H1 (cell line): Measurements from ENCODE around the gene SCAPER. TPM values are rescaled to one million over a fixed set of nuclear protein-coding genes. Genes with fewer than 3 reads are reported as not detected.

Experiments
- CTCF ChIA-PET: fragments of 300-600 bp; sonication (Branson Sonifier 250); formaldehyde crosslinking; loops from one replicate; lab custom pipeline; 2021; ENCODE audit not compliant: partially characterized antibody; lab: Charles Lee
- POLR2A ChIA-PET: fragments of 300-600 bp; sonication (Branson Sonifier 250); formaldehyde crosslinking; loops from one replicate; lab custom pipeline; 2021; ENCODE audit warnings: inconsistent platforms; ENCODE audit not compliant: partially characterized antibody; lab: Charles Lee
- DNase-seq, 2 experiments: peaks; one replicate each; pipeline versions ENCODE4 v3.0.0 to v3.0.0-alpha.2; 2010 to 2022; ENCODE audit warnings: low spot score in 2 of 2, low read depth in 1 of 2, mixed read lengths in 1 of 2
- FAIRE-seq: peaks from 2 replicates; lab custom pipeline; 2011; peaks lifted over from hg19 to GRCh38; lab: Jason Lieb, UNC
- H2AFZ ChIP-seq: 2 replicates; pipeline ENCODE4 v1.8.1; 2012; ENCODE audit warnings: low read length, inconsistent platforms
- H2AK5ac ChIP-seq: 2 replicates; pipeline ENCODE4 v1.6.1; 2013; ENCODE audit warnings: low read depth, low read length
- H2BK120ac ChIP-seq: replicated peaks from 2 replicates; pipeline ENCODE3; 2013; ENCODE audit warnings: low read depth, low read length, inconsistent platforms
- H2BK12ac ChIP-seq: 2 replicates; pipeline ENCODE4 v1.6.1; 2013; ENCODE audit warnings: low read depth, low read length
- H2BK15ac ChIP-seq: 2 replicates; pipeline ENCODE4 v1.6.1; 2013; ENCODE audit warnings: low read length
- H2BK20ac ChIP-seq: 2 replicates; pipeline ENCODE4 v1.6.1; 2013; ENCODE audit warnings: low read length
- H2BK5ac ChIP-seq: 2 replicates; pipeline ENCODE4 v1.6.1; 2013; ENCODE audit warnings: low read depth, low read length
- H3K14ac ChIP-seq: 2 replicates; pipeline ENCODE4 v1.6.1; 2013; ENCODE audit warnings: inconsistent platforms; ENCODE audit not compliant: insufficient read length
- H3K18ac ChIP-seq: 2 replicates; pipeline ENCODE4 v1.6.1; 2013; ENCODE audit warnings: low read length; ENCODE audit errors: extremely low read depth
- H3K23ac ChIP-seq: 2 replicates; pipeline ENCODE4 v1.6.1; 2013; ENCODE audit warnings: inconsistent platforms; ENCODE audit not compliant: insufficient read length
- H3K23me2 ChIP-seq: 2 replicates; pipeline ENCODE4 v1.6.1; 2013; ENCODE audit warnings: low read depth, low read length
- H3K27ac ChIP-seq: 2 replicates; pipeline ENCODE4 v1.6.1; 2011; ENCODE audit warnings: low read depth, low read length, inconsistent platforms
- H3K27me3 ChIP-seq, 4 experiments: replicated peaks in 1 of 4; 1 replicate in 1 of 4; 2 replicates in 3 of 4; pipeline versions ENCODE4 v1.6.1 to v1.8.1; 2011 to 2013; ENCODE audit warnings: low read length in 3 of 4, mild to moderate bottlenecking in 3 of 4, inconsistent platforms in 2 of 4, mixed read lengths in 2 of 4, moderate library complexity in 1 of 4; ENCODE audit not compliant: control insufficient read depth in 3 of 4, insufficient read depth in 3 of 4; ENCODE audit errors: extremely low read depth in 1 of 4
- H3K36me3 ChIP-seq, 4 experiments: 2 replicates each; pipeline versions ENCODE4 v1.6.1 to v1.8.1; 2011 to 2013; ENCODE audit warnings: mild to moderate bottlenecking in 4 of 4, low read length in 3 of 4, moderate library complexity in 2 of 4, control low read depth in 1 of 4, inconsistent platforms in 1 of 4; ENCODE audit not compliant: insufficient read depth in 4 of 4, control insufficient read depth in 2 of 4
- H3K4ac ChIP-seq: replicated peaks from 2 replicates; pipeline ENCODE3; 2013; ENCODE audit warnings: low read length, low read depth, mixed read lengths, inconsistent platforms; ENCODE audit not compliant: insufficient read length
- H3K4me1 ChIP-seq, 4 experiments: replicated peaks in 1 of 4; 1 replicate in 1 of 4; 2 replicates in 3 of 4; pipeline versions ENCODE4 v1.6.1 to v1.8.1; 2011 to 2013; ENCODE audit warnings: low read length in 3 of 4, inconsistent platforms in 2 of 4, mixed read lengths in 1 of 4; ENCODE audit not compliant: insufficient read depth in 4 of 4, control insufficient read depth in 3 of 4
- H3K4me2 ChIP-seq, 2 experiments: 2 replicates each; pipeline versions ENCODE4 v1.6.1 to v1.8.1; 2011 to 2013; ENCODE audit warnings: low read depth in 2 of 2, low read length in 2 of 2, control low read depth in 1 of 2, inconsistent platforms in 1 of 2, mild to moderate bottlenecking in 1 of 2; ENCODE audit not compliant: insufficient read depth in 1 of 2
- H3K4me3 ChIP-seq, 4 experiments: fragments of 200-600, 300-600 bp in 1 of 4; sonication (generic), shearing (Covaris generic), sonication (Bioruptor Twin) in 1 of 4; 2 replicates each; pipeline versions ENCODE4 v1.5.1 to v1.8.1; 2011 to 2016; ENCODE audit warnings: low read length in 4 of 4, low read depth in 3 of 4, control low read depth in 2 of 4, inconsistent platforms in 2 of 4, mild to moderate bottlenecking in 2 of 4, mixed read lengths in 1 of 4, moderate library complexity in 1 of 4; ENCODE audit not compliant: insufficient read depth in 2 of 4; ENCODE audit errors: extremely low read depth in 1 of 4
- H3K56ac ChIP-seq: replicated peaks from 2 replicates; pipeline ENCODE3; 2013; ENCODE audit warnings: low read depth, mild to moderate bottlenecking, mixed read lengths, low read length, inconsistent platforms; ENCODE audit not compliant: insufficient read length
- H3K79me1 ChIP-seq: 2 replicates; pipeline ENCODE4 v1.6.1; 2013; ENCODE audit warnings: low read depth, low read length, control low read depth
- H3K79me2 ChIP-seq, 2 experiments: 2 replicates each; pipeline versions ENCODE4 v1.6.1 to v1.8.1; 2012 to 2013; ENCODE audit warnings: low read length in 2 of 2, mild to moderate bottlenecking in 2 of 2, inconsistent platforms in 1 of 2; ENCODE audit not compliant: insufficient read depth in 2 of 2, control insufficient read depth in 1 of 2
- H3K9ac ChIP-seq, 4 experiments: replicated peaks in 1 of 4; 1 replicate in 1 of 4; 2 replicates in 3 of 4; pipeline versions ENCODE4 v1.6.1 to v1.8.1; 2011 to 2013; ENCODE audit warnings: low read depth in 3 of 4, low read length in 3 of 4, control low read depth in 2 of 4, mild to moderate bottlenecking in 2 of 4, moderate library complexity in 2 of 4, inconsistent platforms in 1 of 4; ENCODE audit errors: extremely low read depth in 1 of 4
- H3K9me3 ChIP-seq, 2 experiments: 2 replicates each; pipeline versions ENCODE4 v1.6.1 to v1.8.1; 2012 to 2013; ENCODE audit warnings: mild to moderate bottlenecking in 2 of 2, moderate library complexity in 2 of 2, control low read depth in 1 of 2, inconsistent platforms in 1 of 2, low read depth in 1 of 2, low read length in 1 of 2, mixed read lengths in 1 of 2; ENCODE audit not compliant: insufficient read depth in 2 of 2
- H4K20me1 ChIP-seq, 2 experiments: replicated peaks in 1 of 2; 2 replicates each; pipeline versions ENCODE3 to v1.8.1; 2011 to 2013; ENCODE audit warnings: inconsistent platforms in 2 of 2, low read length in 2 of 2, mild to moderate bottlenecking in 1 of 2; ENCODE audit not compliant: insufficient read depth in 2 of 2, control insufficient read depth in 1 of 2
- H4K5ac ChIP-seq: 2 replicates; pipeline ENCODE4 v1.6.1; 2013; ENCODE audit warnings: low read length, low read depth, mixed read lengths, inconsistent platforms; ENCODE audit not compliant: insufficient read length
- H4K8ac ChIP-seq: 2 replicates; pipeline ENCODE4 v1.8.0; 2013; ENCODE audit warnings: mild to moderate bottlenecking, moderate library complexity, low read length, inconsistent platforms; ENCODE audit not compliant: insufficient read depth; ENCODE audit errors: extremely low read depth
- H4K91ac ChIP-seq: replicated peaks from 2 replicates; pipeline ENCODE3; 2013; ENCODE audit warnings: low read length, mixed read lengths, inconsistent platforms; ENCODE audit not compliant: insufficient read length
- ASH2L ChIP-seq: fragments of 200-600, 300-600 bp; sonication (generic); IDR thresholded peaks from one replicate; pipeline ENCODE4 v1.7.1; 2017; ENCODE audit warnings: low read length
- CHD2 ChIP-seq: IDR thresholded peaks from 2 replicates; pipeline ENCODE4 v1.6.1; 2012; ENCODE audit warnings: low read length, improper control_type of control experiment
- EZH2 ChIP-seq: fragments of 200-600 bp; sonication (generic); IDR thresholded peaks from 2 replicates; pipeline ENCODE4 v1.7.1; 2012; ENCODE audit warnings: low read depth, mild to moderate bottlenecking, moderate library complexity, low read length, inconsistent platforms; ENCODE audit not compliant: severe bottlenecking
- MAFK ChIP-seq: IDR thresholded peaks from 2 replicates; pipeline ENCODE4 v1.6.1; 2012; ENCODE audit warnings: low read depth, mild to moderate bottlenecking, improper control_type of control experiment, low read length
- NANOG ChIP-seq: IDR thresholded peaks from 2 replicates; pipeline ENCODE4 v1.6.1; 2011; ENCODE audit warnings: low read length, low read depth, mild to moderate bottlenecking, inconsistent platforms; ENCODE audit not compliant: insufficient read depth, poor library complexity, severe bottlenecking
- PHF8 ChIP-seq: fragments of 200-600 bp; sonication (generic); conservative IDR thresholded peaks from 2 replicates; pipeline ENCODE4 v1.7.1; 2012; ENCODE audit warnings: low read depth, mild to moderate bottlenecking, inconsistent platforms, low read length, moderate library complexity
- POLR2A ChIP-seq, 2 experiments: IDR thresholded peaks; 1 replicate in 1 of 2; 2 replicates in 1 of 2; pipeline ENCODE4 v1.6.1; 2011; ENCODE audit warnings: low read depth in 2 of 2, low read length in 2 of 2, mild to moderate bottlenecking in 2 of 2; ENCODE audit errors: control extremely low read depth in 1 of 2
- RNF2 ChIP-seq: fragments of 200-900, 300-1000 bp; sonication (generic); IDR thresholded peaks from 2 replicates; pipeline ENCODE4 v1.7.1; 2016; ENCODE audit warnings: borderline replicate concordance, low read depth, mild to moderate bottlenecking, antibody characterized with exemption, low read length; ENCODE audit not compliant: poor library complexity, severe bottlenecking; ENCODE audit errors: missing control alignments
- SP2 ChIP-seq: IDR thresholded peaks from 2 replicates; pipeline ENCODE4 v1.6.1; 2012; ENCODE audit warnings: mild to moderate bottlenecking, low read length, inconsistent platforms
- SP4 ChIP-seq: IDR thresholded peaks from 2 replicates; pipeline ENCODE4 v1.6.1; 2012; ENCODE audit warnings: low read length, inconsistent platforms
- SUZ12 ChIP-seq: fragments of 200-600 bp; sonication (generic); IDR thresholded peaks from 2 replicates; pipeline ENCODE4 v1.6.1; 2012; ENCODE audit warnings: mild to moderate bottlenecking, inconsistent platforms, low read length, moderate library complexity, mixed read lengths
- TAF1 ChIP-seq: IDR thresholded peaks from 2 replicates; pipeline ENCODE4 v1.6.1; 2011; ENCODE audit warnings: mild to moderate bottlenecking, low read depth, low read length
- WGBS, 2 experiments: shearing (Covaris generic) in 1 of 2; methylation state at CpG; one replicate each; pipeline versions ENCODE4 v1.1.6 to v1.1.7; 2013 to 2015; ENCODE audit warnings: low lambda C conversion rate in 2 of 2, mixed read lengths in 2 of 2, inconsistent platforms in 1 of 2, low coverage in 1 of 2, missing lambda C conversion rate in 1 of 2; ENCODE audit not compliant: insufficient replicate concordance in 2 of 2, insufficient coverage in 1 of 2, insufficient read length in 1 of 2; ENCODE audit errors: extremely low coverage in 1 of 2, missing lambda C conversion rate in 1 of 2; 5-methylcytosine and 5-hydroxymethylcytosine counted together
- polyA plus RNA-seq, 7 experiments: library from polyadenylated mRNA; depleted of rRNA in 3 of 7; stranded (reverse) in 5 of 7; unstranded in 2 of 7; fragments of >200 nt in 5 of 7; fragments of 200-250 nt in 2 of 7; gene quantifications; 1 replicate in 5 of 7; 2 replicates in 1 of 7; 4 replicates in 1 of 7; pipeline versions ENCODE4 v1.2.1 to v1.2.3, GENCODE V29; 2011 to 2013; ENCODE audit warnings: missing spikeins in 2 of 7, mixed read lengths in 2 of 7
- total RNA-seq: library from RNA; stranded (reverse); fragmentation: NEBNext Ultra II Directional; extraction: Animal tissue kit (Norgen Biotek cat#: 25700); gene quantifications from 2 replicates; pipeline ENCODE4 v1.2.1, GENCODE V29; 2021
- TF ChIP-seq, protein P1 (sequence below): IDR thresholded peaks from 2 replicates; pipeline ENCODE4 v1.6.1; 2012; ENCODE audit warnings: inconsistent platforms

The SCAPER gene
- total and polyA plus RNA-seq, 2 of the 8 experiments (the other 6 are each of a cell fraction or from before 2014, with no cell fraction given), result 1.6 to 6.8 TPM

DNA sequence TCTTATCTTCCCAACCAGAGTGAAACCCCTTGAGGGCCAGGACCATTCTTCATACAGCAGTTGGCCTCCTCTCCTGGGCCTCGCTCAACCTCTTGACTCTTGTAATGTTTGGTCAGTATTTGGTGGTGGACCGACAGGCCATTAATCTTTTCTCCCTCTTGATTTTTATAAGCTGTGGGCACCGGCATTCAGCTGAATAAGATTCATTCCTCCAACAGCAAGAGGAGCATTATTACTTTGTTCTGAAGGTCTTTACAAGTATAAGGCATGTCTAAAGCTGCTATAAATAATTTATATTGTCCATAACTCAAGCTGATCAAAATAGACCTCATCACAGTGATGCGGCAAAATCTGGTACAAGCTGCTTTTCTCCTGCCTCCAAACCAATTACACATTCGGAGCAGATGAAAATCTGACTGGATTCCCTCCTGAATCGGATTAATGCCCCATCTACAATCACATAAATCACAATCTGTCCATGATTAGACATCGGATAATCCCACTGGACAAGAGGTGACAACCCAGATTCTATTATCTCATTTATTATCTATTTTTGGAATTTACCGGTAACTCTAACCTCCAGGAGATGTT lies 576.9 kb downstream of the SCAPER start:
- no peaks in the 10 kb centered on the region for H3K79me2 ChIP-seq
- WGBS, 2 experiments, result 88% methylated on average over 8 of the region's 8 CpGs; no CpG with 5 or more reads in 1 of the 2 experiments
- H2BK20ac ChIP-seq, result no peak overlapping the region
- H3K27ac ChIP-seq, result no peak overlapping the region
- no peak overlapping the region for H4K5ac ChIP-seq
- H3K14ac ChIP-seq, result no peak overlapping the region
- H2BK120ac ChIP-seq, result no peak overlapping the region
- DNase-seq (no peak), FAIRE-seq (no peak)
- no peak overlapping the region for H2BK12ac ChIP-seq
- no peak overlapping the region for H3K23ac ChIP-seq
- H3K56ac ChIP-seq, result no peak overlapping the region
- H3K4ac ChIP-seq, result no peak overlapping the region
- H3K9ac ChIP-seq, result no peak overlapping the region
- H2BK5ac ChIP-seq, result no peak overlapping the region
- CTCF ChIA-PET, result interaction anchor here (0.6 to 6.3 kb wide), 6 partner anchors 37 to 657 kb away, joined by 3 to 55 read pairs (median 4); no protein-coding TSS in a partner anchor
- no peak overlapping the region for H4K8ac ChIP-seq
- no peak overlapping the region for H3K18ac ChIP-seq
- H2AK5ac ChIP-seq, result no peak overlapping the region
- H3K9me3 ChIP-seq, result no peaks in the 10 kb centered on the region
- no peaks in the 10 kb centered on the region for H4K20me1 ChIP-seq
- H2AFZ ChIP-seq, result no peak overlapping the region
- H3K4me1 ChIP-seq, result no peaks in the 10 kb centered on the region
- H3K27me3 ChIP-seq, result peaks cover 0 to under 1% (median under 1%) of the 10 kb centered on the region in 4 experiments; a peak in 2 of 7 replicates
- H3K23me2 ChIP-seq, result no peaks in the 10 kb centered on the region
- no peak overlapping the region for H3K4me3 ChIP-seq
- no peak overlapping the region for H3K4me2 ChIP-seq
- no peak overlapping the region for H2BK15ac ChIP-seq
- H4K91ac ChIP-seq, result no peak overlapping the region
- no peaks in the 10 kb centered on the region for H3K79me1 ChIP-seq
- POLR2A ChIA-PET, result interaction anchor here (1.5 kb wide), 1 partner anchor 8 kb away, joined by 6 read pairs; the partner anchor contains the start of gene ISL2
- H3K36me3 ChIP-seq, result no peaks in the 10 kb centered on the region
- no peak for TF ChIP-seq ASH2L
- TF ChIP-seq NANOG, result no peak
- TF ChIP-seq POLR2A (IDR thresholded peaks at IDR 0.05; ENCODE audit: control extremely low read depth in 1 of 2, low read depth in 2 of 2, low read length in 2 of 2), result no peak
- no peak for TF ChIP-seq CHD2
- no peak for TF ChIP-seq SP4
- no peak for TF ChIP-seq SUZ12
- TF ChIP-seq SP2, result no peak
- TF ChIP-seq RNF2, result no peak
- no peak for TF ChIP-seq TAF1
- TF ChIP-seq, protein P1, sequence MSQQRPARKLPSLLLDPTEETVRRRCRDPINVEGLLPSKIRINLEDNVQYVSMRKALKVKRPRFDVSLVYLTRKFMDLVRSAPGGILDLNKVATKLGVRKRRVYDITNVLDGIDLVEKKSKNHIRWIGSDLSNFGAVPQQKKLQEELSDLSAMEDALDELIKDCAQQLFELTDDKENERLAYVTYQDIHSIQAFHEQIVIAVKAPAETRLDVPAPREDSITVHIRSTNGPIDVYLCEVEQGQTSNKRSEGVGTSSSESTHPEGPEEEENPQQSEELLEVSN, result no peak
- no peak for TF ChIP-seq EZH2
- TF ChIP-seq PHF8, result no peak
- no peak for TF ChIP-seq MAFK
